IPS-20b (cell line): ENCODE data around the gene TENM4.

ENCODE experiments used
- H3K27ac ChIP-seq: one replicate; pipeline ENCODE4 v1.5.1; 2013; ENCODE audit warnings: low read length
- H3K27me3 ChIP-seq: 2 replicates; pipeline ENCODE4 v1.6.1; 2013; ENCODE audit warnings: mild to moderate bottlenecking, low read length, inconsistent platforms; ENCODE audit not compliant: insufficient read depth
- H3K36me3 ChIP-seq: 2 replicates; pipeline ENCODE4 v1.6.1; 2013; ENCODE audit warnings: low read depth, mild to moderate bottlenecking, inconsistent platforms, low read length, moderate library complexity; ENCODE audit not compliant: insufficient read depth
- H3K4me1 ChIP-seq: 2 replicates; pipeline ENCODE4 v1.6.1; 2013; ENCODE audit warnings: mild to moderate bottlenecking, control low read depth, inconsistent platforms, low read length, moderate library complexity; ENCODE audit not compliant: insufficient read depth
- H3K4me3 ChIP-seq: 2 replicates; pipeline ENCODE4 v1.5.1; 2013; ENCODE audit warnings: mild to moderate bottlenecking, low read length, inconsistent platforms
- H3K9ac ChIP-seq: 2 replicates; pipeline ENCODE4 v1.6.1; 2013; ENCODE audit warnings: low read depth, mild to moderate bottlenecking, inconsistent platforms, low read length, moderate library complexity
- H3K9me3 ChIP-seq: 2 replicates; pipeline ENCODE4 v1.6.1; 2013; ENCODE audit warnings: mild to moderate bottlenecking, low read depth, low read length, inconsistent platforms; ENCODE audit not compliant: insufficient read depth

The TENM4 gene

GRCh38 chr11:79314906-79315689 is 125.7 kb downstream of the TENM4 start:
- Histone ChIP-seq H3K4me1 (no peaks in the 10 kb centered on the region), H3K9ac (no peak overlapping the region), H3K4me3 (no peak overlapping the region), H3K9me3 (no peaks in the 10 kb centered on the region), H3K36me3 (no peaks in the 10 kb centered on the region), H3K27me3 (no peaks in the 10 kb centered on the region), H3K27ac (no peak overlapping the region)

GRCh38 chr11:79313530-79313913 is 127.3 kb downstream of the TENM4 start:
- Histone ChIP-seq H3K4me3 (no peak overlapping the region), H3K4me1 (no peaks in the 10 kb centered on the region), H3K27me3 (no peaks in the 10 kb centered on the region), H3K9me3 (no peaks in the 10 kb centered on the region), H3K9ac (no peak overlapping the region), H3K36me3 (no peaks in the 10 kb centered on the region), H3K27ac (no peak overlapping the region)

GRCh38 chr11:79312617-79313529 is 128.0 kb downstream of the TENM4 start:
- Histone ChIP-seq H3K4me1 (no peaks in the 10 kb centered on the region), H3K9ac (no peak overlapping the region), H3K36me3 (no peaks in the 10 kb centered on the region), H3K4me3 (no peak overlapping the region), H3K27me3 (no peaks in the 10 kb centered on the region), H3K27ac (no peak overlapping the region), H3K9me3 (no peaks in the 10 kb centered on the region)

GRCh38 chr11:79311461-79311860 is 129.4 kb downstream of the TENM4 start:
- no peaks in the 10 kb centered on the region for H3K4me1 ChIP-seq
- no peaks in the 10 kb centered on the region for H3K36me3 ChIP-seq
- no peak overlapping the region for H3K27ac ChIP-seq

GRCh38 chr11:79309407-79309806 is 131.4 kb downstream of the TENM4 start:
- H3K36me3 ChIP-seq = no peaks in the 10 kb centered on the region
- H3K27me3 ChIP-seq = no peaks in the 10 kb centered on the region
- H3K9me3 ChIP-seq = no peaks in the 10 kb centered on the region
- no peak overlapping the region for H3K4me3 ChIP-seq
- no peak overlapping the region for H3K27ac ChIP-seq
- H3K9ac ChIP-seq = no peak overlapping the region
- no peaks in the 10 kb centered on the region for H3K4me1 ChIP-seq

More at GRCh38 chr11:79311461-79311860, 129.4 kb downstream of the TENM4 start:
- H3K4me3 ChIP-seq = no peak overlapping the region
- H3K9ac ChIP-seq = no peak overlapping the region
- no peaks in the 10 kb centered on the region for H3K27me3 ChIP-seq
- no peaks in the 10 kb centered on the region for H3K9me3 ChIP-seq

GRCh38 chr11:79308429-79308828 is 132.4 kb downstream of the TENM4 start:
- Histone ChIP-seq H3K9me3 (no peaks in the 10 kb centered on the region), H3K4me1 (no peaks in the 10 kb centered on the region), H3K36me3 (no peaks in the 10 kb centered on the region), H3K4me3 (no peak overlapping the region), H3K9ac (no peak overlapping the region), H3K27ac (no peak overlapping the region), H3K27me3 (no peaks in the 10 kb centered on the region)

GRCh38 chr11:79304599-79305212 is 136.1 kb downstream of the TENM4 start:
- Histone ChIP-seq H3K36me3 (no peaks in the 10 kb centered on the region), H3K27me3 (no peaks in the 10 kb centered on the region), H3K4me3 (no peak overlapping the region), H3K4me1 (no peaks in the 10 kb centered on the region), H3K9ac (no peak overlapping the region), H3K9me3 (no peaks in the 10 kb centered on the region), H3K27ac (no peak overlapping the region)

- no peak overlapping the region for H3K4me3 ChIP-seq
- no peak overlapping the region for H3K9ac ChIP-seq
- no peaks in the 10 kb centered on the region for H3K36me3 ChIP-seq
- H3K4me1 ChIP-seq = 0 out of 2 replicates have a peak, but pooled peaks cover 4% of the 10 kb centered on the region
- no peak overlapping the region for H3K27ac ChIP-seq
- H3K9me3 ChIP-seq = no peaks in the 10 kb centered on the region
- H3K27me3 ChIP-seq = no peaks in the 10 kb centered on the region
Observed at GRCh38 chr11:79296141-79296540, 144.7 kb downstream of the TENM4 start.

GRCh38 chr11:79294845-79295731 is 145.7 kb downstream of the TENM4 start:
- no peak overlapping the region for H3K27ac ChIP-seq
- H3K4me3 ChIP-seq = no peak overlapping the region
- H3K36me3 ChIP-seq = no peaks in the 10 kb centered on the region
- H3K9ac ChIP-seq = no peak overlapping the region
- H3K9me3 ChIP-seq = no peaks in the 10 kb centered on the region
- no peaks in the 10 kb centered on the region for H3K27me3 ChIP-seq
- H3K4me1 ChIP-seq = 0 out of 2 replicates have a peak, but pooled peaks cover 4% of the 10 kb centered on the region

GRCh38 chr11:79291948-79292347 is 148.9 kb downstream of the TENM4 start:
- no peak overlapping the region for H3K4me3 ChIP-seq
- no peaks in the 10 kb centered on the region for H3K9me3 ChIP-seq
- H3K27ac ChIP-seq = no peak overlapping the region
- H3K9ac ChIP-seq = no peak overlapping the region
- H3K27me3 ChIP-seq = no peaks in the 10 kb centered on the region
- no peaks in the 10 kb centered on the region for H3K36me3 ChIP-seq
- 0 out of 2 replicates have a peak, but pooled peaks cover 4% of the 10 kb centered on the region for H3K4me1 ChIP-seq

GRCh38 chr11:79290761-79291160 is 150.1 kb downstream of the TENM4 start:
- H3K4me3 ChIP-seq = no peak overlapping the region
- H3K27ac ChIP-seq = no peak overlapping the region
- no peaks in the 10 kb centered on the region for H3K4me1 ChIP-seq
- no peaks in the 10 kb centered on the region for H3K9me3 ChIP-seq
- no peaks in the 10 kb centered on the region for H3K27me3 ChIP-seq
- H3K9ac ChIP-seq = no peak overlapping the region
- no peaks in the 10 kb centered on the region for H3K36me3 ChIP-seq
